Measurements from ENCODE around the gene PLAAT3. TPM values are rescaled to one million over a fixed set of nuclear protein-coding genes. Genes with fewer than 3 reads are reported as not detected.
"Not testable (repeated sequence)": the region's sequence is repeated elsewhere in the genome, so short reads cannot be mapped to it uniquely, and the experiment has no call there.

The PLAAT3 gene
- total RNA-seq, 2 donors from 2014 or later, result 3.8 to 13.2 TPM

- no peak for DNase-seq
- H3K9me3 ChIP-seq, result no peaks in the 10 kb centered on the region
- H3K4me1 ChIP-seq, result no peaks in the 10 kb centered on the region
- H3K27ac ChIP-seq, result no peak overlapping the region
- H3K36me3 ChIP-seq, result no peaks in the 10 kb centered on the region
- intact Hi-C loops (cut with DNase I), result no loop called here
- no peak overlapping the region for H3K4me3 ChIP-seq
- no peak for TF ChIP-seq CTCF (IDR thresholded peaks at IDR 0.05)
- no peak overlapping the region for H3K9ac ChIP-seq (ENCODE audit: low read depth in 2 of 2, low read length in 2 of 2)
- H3K27me3 ChIP-seq, result no peaks in the 10 kb centered on the region
These were observed 9.4 kb upstream of the PLAAT3 start for GRCh38 chr11:63623513-63624140.

- H3K36me3 ChIP-seq, result no peaks in the 10 kb centered on the region
- H3K9me3 ChIP-seq, result no peaks in the 10 kb centered on the region
- no peaks in the 10 kb centered on the region for H3K27me3 ChIP-seq
- DNase-seq, result no peak
- intact Hi-C loops (cut with DNase I), result no loop called here
- H3K27ac ChIP-seq, result no peak overlapping the region
- no peak overlapping the region for H3K9ac ChIP-seq (ENCODE audit: low read depth in 2 of 2, low read length in 2 of 2)
- no peak overlapping the region for H3K4me3 ChIP-seq
- H3K4me1 ChIP-seq, result no peaks in the 10 kb centered on the region
- no peak for TF ChIP-seq CTCF (IDR thresholded peaks at IDR 0.05)
These were observed 8.1 kb upstream of the PLAAT3 start for GRCh38 chr11:63622323-63622722.

- Histone ChIP-seq H3K4me3 (no peak overlapping the region), H3K36me3 (no peaks in the 10 kb centered on the region), H3K9me3 (no peaks in the 10 kb centered on the region), H3K27ac (no peak overlapping the region), H3K27me3 (no peaks in the 10 kb centered on the region), H3K4me1 (no peaks in the 10 kb centered on the region), H3K9ac (ENCODE audit: low read depth in 2 of 2, low read length in 2 of 2) (no peak overlapping the region)
- intact Hi-C loops (cut with DNase I), result no loop called here
- TF ChIP-seq CTCF (IDR thresholded peaks at IDR 0.05), result no peak
- DNase-seq, result no peak
These were observed 6.8 kb upstream of the PLAAT3 start for GRCh38 chr11:63621071-63621470.

GRCh38 chr11:63619967-63620366 lies 5.7 kb upstream of the PLAAT3 start:
- no peak for DNase-seq
- no peak for TF ChIP-seq CTCF (IDR thresholded peaks at IDR 0.05)
- no peak overlapping the region for H3K27ac ChIP-seq
- H3K9me3 ChIP-seq, result no peaks in the 10 kb centered on the region
- H3K4me1 ChIP-seq, result no peaks in the 10 kb centered on the region
- H3K4me3 ChIP-seq, result no peak overlapping the region
- intact Hi-C loops (cut with DNase I), result no loop called here
- no peaks in the 10 kb centered on the region for H3K36me3 ChIP-seq
- H3K27me3 ChIP-seq, result no peaks in the 10 kb centered on the region
- H3K9ac ChIP-seq (ENCODE audit: low read depth in 2 of 2, low read length in 2 of 2), result no peak overlapping the region

GRCh38 chr11:63617686-63618085 lies 3.5 kb upstream of the PLAAT3 start:
- H3K27me3 ChIP-seq; H3K9me3 ChIP-seq; DNase-seq; H3K4me3 ChIP-seq; H3K27ac ChIP-seq; H3K9ac ChIP-seq (ENCODE audit: low read depth in 2 of 2, low read length in 2 of 2); intact Hi-C loops (cut with DNase I); H3K36me3 ChIP-seq; H3K4me1 ChIP-seq: not testable (repeated sequence)

GRCh38 chr11:63616953-63617352 lies 2.7 kb upstream of the PLAAT3 start:
- no peak overlapping the region for H3K9ac ChIP-seq (ENCODE audit: low read depth in 2 of 2, low read length in 2 of 2)
- no peak overlapping the region for H3K27ac ChIP-seq
- TF ChIP-seq CTCF (IDR thresholded peaks at IDR 0.05), result no peak
- no peak for DNase-seq
- H3K36me3 ChIP-seq, result no peaks in the 10 kb centered on the region
- H3K4me3 ChIP-seq, result no peak overlapping the region
- intact Hi-C loops (cut with DNase I), result no loop called here
- H3K9me3 ChIP-seq, result no peaks in the 10 kb centered on the region
- H3K27me3 ChIP-seq, result no peaks in the 10 kb centered on the region
- no peaks in the 10 kb centered on the region for H3K4me1 ChIP-seq
